ENCODE data around the gene ARHGAP31. TPM values are rescaled to one million over a fixed set of nuclear protein-coding genes. Genes with fewer than 3 reads are reported as not detected.
"Not testable (repeated sequence)": the region's sequence is repeated elsewhere in the genome, so short reads cannot be mapped to it uniquely, and the experiment has no call there.

The ARHGAP31 gene
- total and polyA plus RNA-seq, 12 donors: 10.6 to 71.1 (median 35.9) TPM

DNA sequence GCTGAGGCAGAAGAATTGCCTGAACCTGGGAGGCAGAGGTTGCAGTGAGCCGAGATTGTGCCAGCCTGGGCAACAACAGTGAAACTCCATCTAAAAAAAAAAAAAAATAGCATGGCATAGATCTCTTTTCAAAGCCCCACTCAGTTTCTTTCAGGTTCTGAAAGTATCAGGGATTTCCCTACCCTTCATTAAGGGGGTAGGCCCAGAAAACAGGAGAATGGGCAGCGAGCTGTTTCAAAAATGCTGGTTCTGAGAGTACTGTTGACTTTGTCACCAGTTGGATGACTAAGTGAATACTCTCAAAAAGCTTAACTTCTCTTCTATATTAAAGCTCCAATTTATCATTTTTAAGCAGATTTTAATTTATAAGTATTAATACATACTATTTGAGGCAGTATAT, 72.8 kb downstream of the ARHGAP31 start:
- WGBS, 2 donors: 95 to 98% methylated on average over 2 of the region's 2 CpGs
- Histone ChIP-seq H3K27ac (no peak overlapping the region), H3K9me3 (no peaks in the 10 kb centered on the region), H3K4me3 (no peak overlapping the region), H3K4me1 (peaks cover 0 to 36% (median 0%) of the 10 kb centered on the region in 9 donors), H3K27me3 (no peaks in the 10 kb centered on the region), H3K36me3 (peaks cover 0 to 75% (median 29%) of the 10 kb centered on the region in 9 donors)
- DNase-seq (no peak), ATAC-seq (no peak)
- TF ChIP-seq CTCF (IDR thresholded peaks at IDR 0.05): no peak
- intact Hi-C loops (cut with DNase I): no loop called here

GRCh38 chr3:119368298-119368697, 74.1 kb downstream of the ARHGAP31 start:
- Histone ChIP-seq H3K27ac (no peak overlapping the region), H3K36me3 (peaks cover 0 to 84% (median 29%) of the 10 kb centered on the region in 9 donors), H3K4me1 (peaks cover 0 to 23% (median 0%) of the 10 kb centered on the region in 9 donors), H3K27me3 (no peaks in the 10 kb centered on the region), H3K4me3 (no peak overlapping the region), H3K9me3 (no peaks in the 10 kb centered on the region)
- DNase-seq (no peak), ATAC-seq (no peak)
- intact Hi-C loops (cut with DNase I): no loop called here
- 83 to 86% methylated on average over 4 of the region's 4 CpGs for WGBS, 2 donors
- no peak for TF ChIP-seq CTCF (IDR thresholded peaks at IDR 0.05)

DNA sequence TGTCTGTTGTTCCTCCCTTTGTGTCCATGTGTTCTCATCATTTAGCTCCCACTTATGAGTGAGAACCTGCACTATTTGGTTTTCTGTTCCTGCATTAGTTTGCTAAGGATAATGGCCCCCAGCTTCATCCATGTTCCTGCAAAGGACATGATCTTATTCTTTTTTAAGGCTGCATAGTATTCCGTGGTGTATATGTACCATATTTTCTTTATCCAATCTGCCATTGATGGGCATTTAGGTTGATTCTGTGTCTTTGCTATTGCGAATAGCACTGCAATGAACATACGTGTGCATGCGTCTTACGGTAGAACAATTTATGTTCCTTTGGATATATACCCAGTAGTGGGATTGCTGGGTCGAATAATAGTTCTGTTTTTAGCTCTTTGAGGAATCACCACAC, 77.6 kb downstream of the ARHGAP31 start:
- intact Hi-C loops (cut with DNase I); DNase-seq; ATAC-seq; H3K27ac ChIP-seq; H3K27me3 ChIP-seq; H3K4me3 ChIP-seq; H3K9me3 ChIP-seq: not testable (repeated sequence)
- H3K4me1 ChIP-seq: peaks cover 0 to 15% (median 0%) of the 10 kb centered on the region in 9 donors
- peaks cover 0 to 98% (median 25%) of the 10 kb centered on the region in 9 donors for H3K36me3 ChIP-seq
- WGBS, 2 donors: 95 to 98% methylated on average over 6 of the region's 6 CpGs

DNA sequence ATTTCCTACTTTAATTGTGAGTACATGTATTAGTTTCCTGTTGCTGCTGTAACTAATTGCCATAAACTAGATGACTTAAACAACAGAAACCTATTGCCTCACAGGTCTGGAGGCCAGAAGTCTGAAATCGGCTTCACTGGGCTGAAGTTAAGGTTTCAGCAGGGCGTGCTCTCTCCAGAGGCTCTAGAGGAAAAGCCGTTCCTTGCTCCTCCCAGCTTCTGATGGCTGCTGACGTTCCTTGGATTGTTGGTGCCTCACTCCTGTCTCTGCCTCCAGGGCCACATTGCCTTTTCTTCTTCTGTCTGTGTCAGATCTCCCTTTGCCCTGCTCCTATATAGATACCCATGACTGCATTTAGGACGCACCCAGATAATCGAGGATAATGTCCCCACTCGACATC, 80.9 kb downstream of the ARHGAP31 start:
- H3K27me3 ChIP-seq: no peaks in the 10 kb centered on the region
- ATAC-seq (peak in 1 of 8 donors; percentile 36), DNase-seq (no peak)
- intact Hi-C loops (cut with DNase I): no loop called here
- H3K9me3 ChIP-seq: no peaks in the 10 kb centered on the region
- H3K4me3 ChIP-seq: no peak overlapping the region
- H3K36me3 ChIP-seq: peaks cover 0 to 97% (median 10%) of the 10 kb centered on the region in 9 donors
- peak overlapping the region in 1 of 10 donors; percentile 16 for H3K27ac ChIP-seq
- no peak for TF ChIP-seq CTCF (IDR thresholded peaks at IDR 0.05)
- peaks cover 0 to 17% (median 0%) of the 10 kb centered on the region in 9 donors for H3K4me1 ChIP-seq
- WGBS, 2 donors: 78 to 83% methylated on average over 7 of the region's 7 CpGs

GRCh38 chr3:119375510-119375909, 81.3 kb downstream of the ARHGAP31 start:
- Histone ChIP-seq H3K9me3 (no peaks in the 10 kb centered on the region), H3K36me3 (peaks cover 0 to 97% (median 10%) of the 10 kb centered on the region in 9 donors)
- intact Hi-C loops (cut with DNase I): no loop called here

More at GRCh38 chr3:119375510-119375909, 81.3 kb downstream of the ARHGAP31 start:
- no peak overlapping the region for H3K4me3 ChIP-seq
- no peak for DNase-seq
- no peak overlapping the region for H3K27ac ChIP-seq
- TF ChIP-seq CTCF (IDR thresholded peaks at IDR 0.05): no peak
- peaks cover 0 to 18% (median 0%) of the 10 kb centered on the region in 9 donors for H3K4me1 ChIP-seq
- WGBS, 2 donors: 92 to 97% methylated on average over 4 of the region's 4 CpGs
- ATAC-seq: no peak
- no peaks in the 10 kb centered on the region for H3K27me3 ChIP-seq
